LNCAP (cell line): Measurements from ENCODE around the gene RAG2.

ENCODE experiments used
- TF ChIP-seq, protein P1 (sequence below): fragments of 450-650 bp; IDR thresholded peaks from 2 replicates; pipeline ENCODE4 v1.5.1; 2017; ENCODE audit warnings: mild to moderate bottlenecking

The RAG2 gene

DNA sequence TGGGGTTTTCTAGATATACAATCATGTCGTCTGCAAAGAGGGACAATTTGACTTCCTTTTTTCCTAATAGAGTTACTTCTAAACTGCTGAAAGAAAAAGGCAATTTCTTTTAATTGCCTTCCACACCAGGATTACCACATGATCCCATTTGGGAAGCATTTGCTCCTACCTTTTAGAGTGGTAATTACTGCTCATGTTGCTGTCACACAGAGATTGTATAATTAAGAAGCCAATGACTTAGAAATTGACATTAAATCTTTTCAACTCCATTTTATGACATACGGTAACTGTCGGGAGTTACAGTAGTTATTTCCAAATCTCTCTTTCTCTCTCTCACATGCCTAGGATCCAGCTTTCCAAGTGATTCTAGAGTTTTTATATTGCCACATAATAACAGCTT, 17.8 kb upstream of the RAG2 start:
- TF ChIP-seq, protein P1, sequence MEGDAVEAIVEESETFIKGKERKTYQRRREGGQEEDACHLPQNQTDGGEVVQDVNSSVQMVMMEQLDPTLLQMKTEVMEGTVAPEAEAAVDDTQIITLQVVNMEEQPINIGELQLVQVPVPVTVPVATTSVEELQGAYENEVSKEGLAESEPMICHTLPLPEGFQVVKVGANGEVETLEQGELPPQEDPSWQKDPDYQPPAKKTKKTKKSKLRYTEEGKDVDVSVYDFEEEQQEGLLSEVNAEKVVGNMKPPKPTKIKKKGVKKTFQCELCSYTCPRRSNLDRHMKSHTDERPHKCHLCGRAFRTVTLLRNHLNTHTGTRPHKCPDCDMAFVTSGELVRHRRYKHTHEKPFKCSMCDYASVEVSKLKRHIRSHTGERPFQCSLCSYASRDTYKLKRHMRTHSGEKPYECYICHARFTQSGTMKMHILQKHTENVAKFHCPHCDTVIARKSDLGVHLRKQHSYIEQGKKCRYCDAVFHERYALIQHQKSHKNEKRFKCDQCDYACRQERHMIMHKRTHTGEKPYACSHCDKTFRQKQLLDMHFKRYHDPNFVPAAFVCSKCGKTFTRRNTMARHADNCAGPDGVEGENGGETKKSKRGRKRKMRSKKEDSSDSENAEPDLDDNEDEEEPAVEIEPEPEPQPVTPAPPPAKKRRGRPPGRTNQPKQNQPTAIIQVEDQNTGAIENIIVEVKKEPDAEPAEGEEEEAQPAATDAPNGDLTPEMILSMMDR, result no peak

DNA sequence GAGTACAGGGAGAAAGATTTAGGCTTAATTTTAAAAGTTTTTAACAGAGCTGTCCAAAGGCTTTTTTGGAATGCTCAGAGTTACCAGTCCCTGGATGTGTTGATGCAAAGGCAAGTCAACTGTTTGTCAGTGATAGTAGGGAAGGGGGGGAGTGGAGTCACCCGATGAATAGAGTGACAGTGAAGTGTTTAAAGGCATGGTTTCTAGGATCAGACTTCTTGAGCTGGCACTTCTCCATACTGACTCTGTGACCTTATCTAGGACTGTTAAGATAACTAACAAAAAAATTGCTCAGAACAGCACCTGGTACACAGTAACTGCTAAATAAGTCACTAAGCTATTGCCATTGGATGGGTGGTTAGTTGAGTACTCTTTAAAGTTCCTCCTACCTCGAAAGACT, 11.3 kb upstream of the RAG2 start:
- TF ChIP-seq, protein P1, result no peak

DNA sequence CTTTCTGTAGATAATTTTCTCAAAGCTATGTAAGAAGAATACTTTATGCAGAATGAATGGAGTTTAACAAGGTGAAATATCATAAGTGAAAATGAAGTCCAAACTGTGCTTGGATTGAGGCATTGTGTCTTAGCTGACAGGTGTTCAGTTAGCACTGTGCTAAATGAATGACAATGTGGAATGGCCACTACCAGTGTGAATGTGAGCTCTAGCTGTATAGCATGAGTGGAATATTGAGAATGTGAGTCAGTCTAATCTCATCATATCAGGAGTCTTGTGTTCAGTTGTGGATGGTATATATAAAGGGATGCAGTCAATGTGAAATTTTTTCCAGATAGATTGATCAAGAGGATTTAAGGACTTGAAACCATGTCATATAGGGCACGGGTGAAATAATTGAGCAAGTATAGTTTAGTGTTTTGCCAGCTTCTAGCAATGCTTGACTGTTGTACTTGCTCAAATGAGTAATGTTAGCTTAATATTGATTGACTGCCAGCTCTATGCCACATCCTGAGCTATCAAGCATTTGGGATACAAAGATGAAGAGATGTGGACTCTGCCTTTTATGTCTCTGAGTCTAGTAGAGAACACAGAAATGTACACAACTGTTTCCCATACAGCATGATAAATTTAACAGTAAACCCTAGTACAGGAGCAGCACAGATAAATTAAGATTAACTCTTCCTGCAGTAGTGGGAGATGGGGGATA, 10.6 kb upstream of the RAG2 start:
- TF ChIP-seq, protein P1, result no peak

DNA sequence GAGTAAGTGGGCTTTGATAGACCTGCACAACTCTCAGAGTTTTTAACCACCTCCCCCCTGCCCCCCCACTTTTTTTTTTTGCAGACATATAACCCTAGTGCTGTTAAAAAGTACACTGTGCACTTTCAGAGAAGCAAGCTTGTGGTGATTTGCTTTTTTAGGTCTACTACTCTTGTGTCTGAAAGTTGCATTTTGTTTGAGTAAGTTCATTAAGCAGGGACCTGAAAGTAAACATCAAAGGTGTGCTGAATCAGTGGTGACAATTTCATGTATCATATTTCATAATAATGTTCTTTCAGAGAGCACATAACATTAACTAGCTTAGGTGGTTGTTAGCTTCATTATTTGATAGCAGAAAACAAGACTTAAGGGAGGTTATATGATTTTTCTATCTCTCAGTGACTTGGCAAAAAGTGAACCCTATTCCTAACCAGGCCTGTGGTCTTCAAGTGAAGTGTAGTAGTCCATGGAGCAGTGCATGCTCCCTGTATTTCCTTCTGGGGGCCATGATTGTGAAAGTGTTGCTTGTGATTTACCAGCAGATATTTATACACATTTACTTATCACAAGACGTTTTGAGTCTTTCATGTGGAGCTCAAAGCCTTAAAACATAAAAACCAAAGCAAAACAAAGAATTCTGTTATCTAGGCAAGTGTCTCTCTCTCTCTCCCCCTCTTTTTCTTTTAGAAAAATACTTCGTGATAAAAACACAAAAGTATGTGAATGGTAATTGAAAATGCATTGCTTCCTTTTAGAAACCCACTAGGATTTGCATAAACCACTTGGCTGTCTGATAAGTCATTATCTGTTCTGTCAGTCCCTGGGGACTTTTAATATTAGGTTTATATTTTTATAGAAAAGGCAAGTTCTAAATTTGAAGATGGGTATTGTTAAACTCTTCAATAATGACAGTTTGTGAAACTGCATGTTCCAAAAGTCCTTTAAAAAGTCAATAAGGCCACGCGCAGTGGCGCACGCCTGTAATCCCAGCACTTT, 7.5 kb upstream of the RAG2 start:
- TF ChIP-seq, protein P1, result no peak

DNA sequence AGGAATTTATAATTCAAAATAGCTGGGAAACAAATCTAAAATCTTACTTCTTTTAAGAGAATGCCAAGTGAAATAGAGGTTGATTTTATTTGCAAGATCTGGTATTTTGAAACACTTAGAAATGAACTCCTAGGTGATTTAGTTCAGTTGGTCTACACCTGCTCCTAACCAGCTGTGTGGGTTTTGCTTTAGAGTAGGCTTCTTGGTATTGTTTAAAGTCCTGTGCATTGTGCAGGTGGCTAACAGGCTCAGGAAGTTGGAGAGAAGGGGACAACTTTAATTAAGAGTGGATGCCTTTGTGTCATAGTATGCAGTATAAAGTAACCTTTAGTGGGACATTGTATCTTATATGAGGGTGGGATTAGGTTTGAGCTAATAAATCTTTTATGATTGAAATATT, 4.1 kb upstream of the RAG2 start:
- TF ChIP-seq, protein P1, result no peak

DNA sequence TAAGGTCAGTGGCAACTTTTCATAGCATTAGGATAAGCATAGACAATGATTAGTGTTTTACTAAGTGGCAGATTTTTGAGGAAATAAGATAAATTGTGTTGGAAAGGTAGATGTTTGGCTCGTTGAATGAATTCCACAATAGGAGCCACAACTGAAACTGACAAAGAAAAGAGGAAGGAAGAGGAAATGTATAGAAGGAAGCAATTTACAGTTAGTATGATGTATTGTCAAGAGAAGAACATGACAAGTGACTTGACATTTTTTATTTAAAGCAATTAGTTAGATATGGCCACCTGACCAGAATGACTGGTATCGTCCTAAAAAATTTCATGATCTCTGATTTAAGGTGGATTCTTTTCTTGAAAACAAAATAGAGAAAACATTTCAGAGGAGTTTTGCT, 3.1 kb upstream of the RAG2 start:
- TF ChIP-seq, protein P1, result no peak

DNA sequence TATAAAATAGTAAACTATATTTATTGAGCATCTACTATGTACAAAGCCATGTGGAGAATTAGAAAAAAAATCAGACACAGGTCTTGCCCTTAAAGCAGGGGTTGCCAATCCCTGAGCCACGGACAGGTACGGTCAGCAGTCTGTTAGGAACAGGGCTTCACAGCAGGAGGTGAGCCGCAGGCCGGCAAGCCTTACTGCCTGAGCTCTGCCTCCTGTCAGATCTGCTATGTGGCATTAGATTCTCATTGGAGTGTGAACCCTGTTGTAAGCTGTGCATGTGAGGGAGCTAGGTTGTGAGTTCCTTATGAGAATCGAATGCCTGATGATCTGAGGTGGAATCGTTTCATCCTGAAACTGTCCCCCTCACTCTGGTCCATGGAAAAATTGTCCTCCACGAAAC, 2.1 kb upstream of the RAG2 start:
- TF ChIP-seq, protein P1, result no peak
